HCT116 (cell line): ENCODE results near the gene NTNG2. TPM values are rescaled to one million over a fixed set of nuclear protein-coding genes. Genes with fewer than 3 reads are reported as not detected.

Source experiments
- ATAC-seq: fragments of 200-7000 bp; cut with Tn5 transposase; 2 replicates; pipeline ENCODE4 v1.9.1; 2020; ENCODE audit warnings: mild to moderate bottlenecking, moderate library complexity
- BruUV-seq: library from RNA; stranded (reverse); fragments of 400-500 nt; replicated peaks from 2 replicates; lab custom pipeline; 2021; lab: Mats Ljungman, UMichigan
- CTCF ChIA-PET: fragments of 300-600 bp; sonication (Branson Sonifier 250); formaldehyde crosslinking; loops from one replicate; lab custom pipeline; 2021; ENCODE audit warnings: antibody characterized with exemption; lab: Charles Lee
- POLR2A ChIA-PET: fragments of 300-600, 350-600 bp; sonication (Branson Sonifier 250); formaldehyde crosslinking; loops from one replicate; lab custom pipeline; 2021; ENCODE audit warnings: antibody characterized with exemption; lab: Charles Lee
- RAD21 ChIA-PET, 2 experiments: fragments of 300-600 bp; sonication (Branson Sonifier 250); formaldehyde crosslinking; loops; one replicate each; lab custom pipeline; 2023; ENCODE audit warnings: low total read pairs in 2 of 2; ENCODE audit not compliant: uncharacterized antibody in 2 of 2, unreplicated experiment in 2 of 2, low non-redundant PET in 1 of 2; lab: Charles Lee
- DNase-seq: peaks from one replicate; pipeline ENCODE4 v3.0.0-alpha.2; 2010; ENCODE audit warnings: low read depth, low spot score
- H2AFZ ChIP-seq: fragments of 200-600 bp; shearing (Covaris generic), sonication (generic); 2 replicates; pipeline ENCODE4 v1.6.1; 2017; ENCODE audit warnings: low read depth, mixed run types, mixed read lengths, antibody characterized with exemption, low read length; ENCODE audit not compliant: poor library complexity, severe bottlenecking
- H3K27ac ChIP-seq: 2 replicates; pipeline ENCODE4 v1.5.1; 2012; ENCODE audit warnings: low read depth, low read length
- H3K27me3 ChIP-seq: fragments of 200-600 bp; sonication (generic); 2 replicates; pipeline ENCODE4 v1.6.1; 2016; ENCODE audit warnings: mixed run types, low read length, mixed read lengths; ENCODE audit not compliant: insufficient read depth
- H3K36me3 ChIP-seq, 2 experiments: fragments of 200-500 bp in 1 of 2; fragments of 200-600 bp in 1 of 2; sonication (Bioruptor generic) in 1 of 2; sonication (generic) in 1 of 2; 2 replicates each; pipeline versions ENCODE4 v1.5.1 to v1.6.1; 2014 to 2016; ENCODE audit warnings: low read length in 2 of 2, inconsistent platforms in 1 of 2, mixed read lengths in 1 of 2, mixed run types in 1 of 2; ENCODE audit not compliant: insufficient read depth in 2 of 2, control insufficient read depth in 1 of 2
- H3K4me1 ChIP-seq, 2 experiments: fragments of 200-600 bp in 1 of 2; sonication (generic) in 1 of 2; 2 replicates each; pipeline versions ENCODE4 v1.5.1 to v1.6.1; 2012 to 2017; ENCODE audit warnings: low read length in 2 of 2, inconsistent platforms in 1 of 2, mild to moderate bottlenecking in 1 of 2, mixed read lengths in 1 of 2, mixed run types in 1 of 2, moderate library complexity in 1 of 2; ENCODE audit not compliant: insufficient read depth in 2 of 2, control insufficient read depth in 1 of 2
- H3K4me2 ChIP-seq: fragments of 200-600 bp; sonication (generic); 2 replicates; pipeline ENCODE4 v1.6.1; 2017; ENCODE audit warnings: mixed run types, low read length, mixed read lengths
- H3K4me3 ChIP-seq, 2 experiments: fragments of 200-600 bp in 1 of 2; sonication (generic) in 1 of 2; replicated peaks in 1 of 2; 2 replicates each; pipeline ENCODE4 v1.5.1; 2011 to 2016; ENCODE audit warnings: low read length in 2 of 2, control low read depth in 1 of 2, low read depth in 1 of 2, mild to moderate bottlenecking in 1 of 2, mixed read lengths in 1 of 2, mixed run types in 1 of 2
- H3K79me2 ChIP-seq: fragments of 200-600 bp; sonication (generic); 2 replicates; pipeline ENCODE4 v1.6.1; 2017; ENCODE audit warnings: mild to moderate bottlenecking, mixed run types, low read length, moderate library complexity, mixed read lengths; ENCODE audit not compliant: insufficient read depth
- H3K9ac ChIP-seq: fragments of 200-600 bp; sonication (generic); 2 replicates; pipeline ENCODE4 v1.6.1; 2016; ENCODE audit warnings: low read length, mixed read lengths
- H3K9me2 ChIP-seq: fragments of 200-600 bp; sonication (generic), shearing (Covaris generic); 2 replicates; pipeline ENCODE4 v1.6.1; 2017; ENCODE audit warnings: mixed run types, mild to moderate bottlenecking, moderate library complexity; ENCODE audit not compliant: insufficient read depth
- H3K9me3 ChIP-seq, 2 experiments: fragments of 200-500 bp in 1 of 2; fragments of 200-600 bp in 1 of 2; sonication (Bioruptor generic) in 1 of 2; sonication (generic) in 1 of 2; 2 replicates each; pipeline ENCODE4 v1.6.1; 2014 to 2017; ENCODE audit warnings: low read length in 2 of 2, mixed read lengths in 2 of 2, inconsistent platforms in 1 of 2, low read depth in 1 of 2, mild to moderate bottlenecking in 1 of 2, mixed run types in 1 of 2, moderate library complexity in 1 of 2; ENCODE audit not compliant: control insufficient read depth in 1 of 2, insufficient read depth in 1 of 2
- H4K20me1 ChIP-seq: fragments of 200-600 bp; sonication (generic), shearing (Covaris generic); 2 replicates; pipeline ENCODE4 v1.6.1; 2017; ENCODE audit warnings: mixed run types, mild to moderate bottlenecking, moderate library complexity; ENCODE audit not compliant: insufficient read depth
- ELF1 ChIP-seq: IDR thresholded peaks from 2 replicates; pipeline ENCODE4 v1.6.1; 2012; ENCODE audit warnings: low read depth, borderline replicate concordance
- EZH2phosphoT487 ChIP-seq: fragments of 200-600 bp; IDR thresholded peaks from 2 replicates; pipeline ENCODE4 v1.6.1; 2018; ENCODE audit warnings: antibody characterized with exemption, borderline replicate concordance
- FOSL1 ChIP-seq: IDR thresholded peaks from 2 replicates; pipeline ENCODE4 v1.6.1; 2012; ENCODE audit warnings: low read depth
- JUND ChIP-seq: IDR thresholded peaks from 2 replicates; pipeline ENCODE4 v1.6.1; 2012
- POLR2AphosphoS5 ChIP-seq: IDR thresholded peaks from 2 replicates; pipeline ENCODE4 v1.6.1; 2011; ENCODE audit warnings: mild to moderate bottlenecking, low read depth, low read length, moderate library complexity
- RAD21 ChIP-seq: IDR thresholded peaks from 2 replicates; pipeline ENCODE4 v1.6.1; 2012; ENCODE audit warnings: low read depth, mild to moderate bottlenecking
- SP1 ChIP-seq: IDR thresholded peaks from 2 replicates; pipeline ENCODE4 v1.6.1; 2012; ENCODE audit warnings: low read depth
- SRF ChIP-seq: IDR thresholded peaks from 2 replicates; pipeline ENCODE4 v1.6.1; 2012; ENCODE audit warnings: low read depth
- YY1 ChIP-seq: IDR thresholded peaks from 2 replicates; pipeline ENCODE4 v1.6.1; 2011; ENCODE audit warnings: low read length, low read depth, moderate library complexity, mild to moderate bottlenecking; ENCODE audit not compliant: insufficient replicate concordance; ENCODE audit errors: extremely low read depth
- ZBTB33 ChIP-seq: IDR thresholded peaks from 2 replicates; pipeline ENCODE4 v1.6.1; 2011; ENCODE audit warnings: mild to moderate bottlenecking, low read length, moderate library complexity; ENCODE audit not compliant: insufficient replicate concordance; ENCODE audit errors: extremely low read depth
- intact Hi-C: fragments of 100-400 bp; cut with micrococcal nuclease; formaldehyde crosslinking; loops from 2 replicates; pipeline ENCODE4 v1.10.0; 2022
- total RNA-seq: library from RNA; stranded (reverse); gene quantifications from one replicate; pipeline ENCODE4 v1.2.1, GENCODE V29; 2021; ENCODE audit not compliant: unreplicated experiment
- TF ChIP-seq, protein P1 (sequence below): IDR thresholded peaks from 2 replicates; pipeline ENCODE4 v1.6.1; 2012
- TF ChIP-seq, protein P2 (sequence below): IDR thresholded peaks from 2 replicates; pipeline ENCODE4 v1.6.1; 2012
- TF ChIP-seq, protein P3 (sequence below), 3 experiments: fragments of 200-600 bp in 1 of 3; sonication (generic) in 1 of 3; IDR thresholded peaks in 2 of 3; conservative IDR thresholded peaks in 1 of 3; 2 replicates each; pipeline ENCODE4 v1.5.1; 2012 to 2017; ENCODE audit warnings: low read depth in 2 of 3, low read length in 2 of 3, antibody characterized with exemption in 1 of 3, borderline replicate concordance in 1 of 3, control low read depth in 1 of 3, mild to moderate bottlenecking in 1 of 3, mixed read lengths in 1 of 3, mixed run types in 1 of 3, moderate library complexity in 1 of 3; ENCODE audit not compliant: insufficient read depth in 1 of 3

Gene NTNG2
- total RNA-seq, 1 experiment from 2014 or later, result 2.5 TPM

GRCh38 chr9:132136151-132136780, 25.6 kb upstream of the NTNG2 start:
- no peaks in the 10 kb centered on the region for H4K20me1 ChIP-seq
- no peaks in the 10 kb centered on the region for H3K36me3 ChIP-seq
- no peak overlapping the region for H2AFZ ChIP-seq
- no peak overlapping the region for H3K4me2 ChIP-seq
- DNase-seq (no peak), ATAC-seq (no peak)
- no peak overlapping the region for H3K9ac ChIP-seq
- ChIA-PET POLR2A (no interaction called here), CTCF (no interaction called here), RAD21 (no interaction called here)
- no peak overlapping the region for H3K27ac ChIP-seq
- no peak for TF ChIP-seq POLR2AphosphoS5
- TF ChIP-seq, protein P1, sequence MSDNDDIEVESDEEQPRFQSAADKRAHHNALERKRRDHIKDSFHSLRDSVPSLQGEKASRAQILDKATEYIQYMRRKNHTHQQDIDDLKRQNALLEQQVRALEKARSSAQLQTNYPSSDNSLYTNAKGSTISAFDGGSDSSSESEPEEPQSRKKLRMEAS, result no peak
- TF ChIP-seq FOSL1, result no peak
- TF ChIP-seq, protein P2, sequence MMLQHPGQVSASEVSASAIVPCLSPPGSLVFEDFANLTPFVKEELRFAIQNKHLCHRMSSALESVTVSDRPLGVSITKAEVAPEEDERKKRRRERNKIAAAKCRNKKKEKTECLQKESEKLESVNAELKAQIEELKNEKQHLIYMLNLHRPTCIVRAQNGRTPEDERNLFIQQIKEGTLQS, result no peak
- TF ChIP-seq, protein P3, sequence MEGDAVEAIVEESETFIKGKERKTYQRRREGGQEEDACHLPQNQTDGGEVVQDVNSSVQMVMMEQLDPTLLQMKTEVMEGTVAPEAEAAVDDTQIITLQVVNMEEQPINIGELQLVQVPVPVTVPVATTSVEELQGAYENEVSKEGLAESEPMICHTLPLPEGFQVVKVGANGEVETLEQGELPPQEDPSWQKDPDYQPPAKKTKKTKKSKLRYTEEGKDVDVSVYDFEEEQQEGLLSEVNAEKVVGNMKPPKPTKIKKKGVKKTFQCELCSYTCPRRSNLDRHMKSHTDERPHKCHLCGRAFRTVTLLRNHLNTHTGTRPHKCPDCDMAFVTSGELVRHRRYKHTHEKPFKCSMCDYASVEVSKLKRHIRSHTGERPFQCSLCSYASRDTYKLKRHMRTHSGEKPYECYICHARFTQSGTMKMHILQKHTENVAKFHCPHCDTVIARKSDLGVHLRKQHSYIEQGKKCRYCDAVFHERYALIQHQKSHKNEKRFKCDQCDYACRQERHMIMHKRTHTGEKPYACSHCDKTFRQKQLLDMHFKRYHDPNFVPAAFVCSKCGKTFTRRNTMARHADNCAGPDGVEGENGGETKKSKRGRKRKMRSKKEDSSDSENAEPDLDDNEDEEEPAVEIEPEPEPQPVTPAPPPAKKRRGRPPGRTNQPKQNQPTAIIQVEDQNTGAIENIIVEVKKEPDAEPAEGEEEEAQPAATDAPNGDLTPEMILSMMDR (IDR thresholded peaks at IDR 0.05 in 2 of 3, conservative IDR thresholded peaks at IDR 0.05 in 1 of 3; ENCODE audit: borderline replicate concordance in 1 of 3, insufficient read depth in 1 of 3, low read depth in 2 of 3, low read length in 2 of 3), result no peak
- no peak for TF ChIP-seq ELF1
- TF ChIP-seq ZBTB33, result no peak
- TF ChIP-seq YY1, result no peak
- no peak for TF ChIP-seq JUND
- no peak for TF ChIP-seq SP1
- no peak for TF ChIP-seq EZH2phosphoT487
- TF ChIP-seq SRF, result no peak
- no peak for TF ChIP-seq RAD21
- H3K9me3 ChIP-seq, result no peaks in the 10 kb centered on the region
- peaks cover 0 to 12% of the 10 kb centered on the region in 2 experiments; a peak in 1 of 4 replicates for H3K4me1 ChIP-seq
- H3K4me3 ChIP-seq, result no peak overlapping the region
- no peaks in the 10 kb centered on the region for H3K9me2 ChIP-seq
- no TSS peak for BruUV-seq
- intact Hi-C loops, result no loop called here
- H3K79me2 ChIP-seq, result no peaks in the 10 kb centered on the region
- H3K27me3 ChIP-seq, result peaks cover 13% of the 10 kb centered on the region; the same call in 1 of the 2 replicates
